ENCODE data around the gene DSCAML1.

GRCh38 chr11:117480221-117480620 is 316.8 kb downstream of the DSCAML1 start:
- TF ChIP-seq CTCF (IDR thresholded peaks at IDR 0.05) (no peak), USF2 (CRISPR knock-in tag; IDR thresholded peaks at IDR 0.05) (no peak), ZBTB21 (CRISPR knock-in tag; IDR thresholded peaks at IDR 0.05; ENCODE audit: borderline replicate concordance) (no peak), ATF3 (CRISPR knock-in tag; conservative IDR thresholded peaks at IDR 0.05) (no peak), NR3C1 (CRISPR knock-in tag; conservative IDR thresholded peaks at IDR 0.05; ENCODE audit: low read depth) (no peak), PRDM15 (CRISPR knock-in tag; IDR thresholded peaks at IDR 0.05) (no peak), IRF2 (CRISPR knock-in tag; IDR thresholded peaks at IDR 0.05; ENCODE audit: borderline replicate concordance, low read depth) (no peak), IRF1 (CRISPR knock-in tag; IDR thresholded peaks at IDR 0.05) (no peak), TEAD4 (CRISPR knock-in tag; IDR thresholded peaks at IDR 0.05) (no peak)
- TF ChIP-seq, protein P1, sequence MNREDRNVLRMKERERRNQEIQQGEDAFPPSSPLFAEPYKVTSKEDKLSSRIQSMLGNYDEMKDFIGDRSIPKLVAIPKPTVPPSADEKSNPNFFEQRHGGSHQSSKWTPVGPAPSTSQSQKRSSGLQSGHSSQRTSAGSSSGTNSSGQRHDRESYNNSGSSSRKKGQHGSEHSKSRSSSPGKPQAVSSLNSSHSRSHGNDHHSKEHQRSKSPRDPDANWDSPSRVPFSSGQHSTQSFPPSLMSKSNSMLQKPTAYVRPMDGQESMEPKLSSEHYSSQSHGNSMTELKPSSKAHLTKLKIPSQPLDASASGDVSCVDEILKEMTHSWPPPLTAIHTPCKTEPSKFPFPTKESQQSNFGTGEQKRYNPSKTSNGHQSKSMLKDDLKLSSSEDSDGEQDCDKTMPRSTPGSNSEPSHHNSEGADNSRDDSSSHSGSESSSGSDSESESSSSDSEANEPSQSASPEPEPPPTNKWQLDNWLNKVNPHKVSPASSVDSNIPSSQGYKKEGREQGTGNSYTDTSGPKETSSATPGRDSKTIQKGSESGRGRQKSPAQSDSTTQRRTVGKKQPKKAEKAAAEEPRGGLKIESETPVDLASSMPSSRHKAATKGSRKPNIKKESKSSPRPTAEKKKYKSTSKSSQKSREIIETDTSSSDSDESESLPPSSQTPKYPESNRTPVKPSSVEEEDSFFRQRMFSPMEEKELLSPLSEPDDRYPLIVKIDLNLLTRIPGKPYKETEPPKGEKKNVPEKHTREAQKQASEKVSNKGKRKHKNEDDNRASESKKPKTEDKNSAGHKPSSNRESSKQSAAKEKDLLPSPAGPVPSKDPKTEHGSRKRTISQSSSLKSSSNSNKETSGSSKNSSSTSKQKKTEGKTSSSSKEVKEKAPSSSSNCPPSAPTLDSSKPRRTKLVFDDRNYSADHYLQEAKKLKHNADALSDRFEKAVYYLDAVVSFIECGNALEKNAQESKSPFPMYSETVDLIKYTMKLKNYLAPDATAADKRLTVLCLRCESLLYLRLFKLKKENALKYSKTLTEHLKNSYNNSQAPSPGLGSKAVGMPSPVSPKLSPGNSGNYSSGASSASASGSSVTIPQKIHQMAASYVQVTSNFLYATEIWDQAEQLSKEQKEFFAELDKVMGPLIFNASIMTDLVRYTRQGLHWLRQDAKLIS (CRISPR knock-in tag; IDR thresholded peaks at IDR 0.05; ENCODE audit: borderline replicate concordance): no peak
